GM13977 (cell line): ENCODE results near the gene FANK1.
"Not testable (repeated sequence)": the region's sequence is repeated elsewhere in the genome, so short reads cannot be mapped to it uniquely, and the experiment has no call there.

ENCODE experiments used
- DNase-seq: peaks from one replicate; pipeline ENCODE4 v3.0.0; 2012; ENCODE audit warnings: low spot score
- CTCF ChIP-seq: IDR thresholded peaks from 2 replicates; pipeline ENCODE4 v1.5.1; 2012; ENCODE audit warnings: mild to moderate bottlenecking, control low read depth; ENCODE audit not compliant: insufficient read depth; ENCODE audit errors: extremely low read depth, missing control alignments
- in situ Hi-C: fragments of 300-500 bp; cut with MboI; formaldehyde crosslinking; loops from one replicate; pipeline ENCODE4 v1.12.0; 2022; ENCODE audit warnings: low sequenced_read_pairs, low pct_unique_long_range_greater_than_20kb, mixed read lengths, inconsistent platforms; ENCODE audit not compliant: unreplicated experiment

FANK1 gene

GRCh38 chr10:125953778-125954385, 57.5 kb downstream of the FANK1 start:
- in situ Hi-C loops: no loop called here
- TF ChIP-seq CTCF: no peak
- no peak for DNase-seq

DNA sequence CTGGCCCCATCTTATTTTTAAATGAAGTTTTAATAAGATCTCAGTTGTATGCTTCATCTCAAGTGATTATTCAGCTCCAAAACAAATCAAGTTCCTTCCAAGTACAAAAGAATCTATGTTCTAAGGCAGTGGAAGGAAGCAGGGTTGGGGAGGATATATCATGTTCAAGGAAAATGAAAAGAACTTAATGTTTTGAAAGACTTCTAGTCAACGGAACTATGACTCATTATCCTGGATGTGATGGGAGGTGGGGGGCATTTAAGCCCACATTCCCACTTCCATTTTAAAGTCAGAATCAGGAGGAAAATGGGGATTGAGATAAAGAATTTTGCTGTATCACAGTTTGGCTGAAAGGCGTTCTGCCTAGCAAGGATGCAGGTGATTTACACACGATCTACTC, 59.4 kb downstream of the FANK1 start:
- DNase-seq: no peak
- TF ChIP-seq CTCF: no peak
- in situ Hi-C loops: no loop called here

DNA sequence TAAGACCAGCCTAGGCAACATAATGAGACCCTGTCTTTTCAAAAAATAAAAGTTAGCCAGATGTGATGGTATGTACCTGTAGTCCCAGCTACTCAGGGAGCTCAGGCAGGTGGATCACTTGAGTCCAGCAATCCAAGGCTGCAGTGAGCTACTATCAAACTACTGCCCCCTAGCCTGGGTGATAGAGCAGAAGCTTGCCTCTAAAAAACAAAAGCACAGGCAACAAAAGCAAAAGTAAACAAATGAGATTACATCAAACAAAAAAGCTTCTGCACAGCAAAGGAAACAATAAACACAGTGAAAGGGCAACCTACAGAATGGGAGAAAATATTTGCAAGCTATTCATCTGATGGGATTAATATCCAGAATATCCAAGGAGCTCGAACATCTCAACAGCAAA, 65.4 kb downstream of the FANK1 start:
- no peak for TF ChIP-seq CTCF
- in situ Hi-C loops: no loop called here
- no peak for DNase-seq

GRCh38 chr10:125962200-125962599, 65.8 kb downstream of the FANK1 start:
- TF ChIP-seq CTCF: no peak
- DNase-seq: no peak
- in situ Hi-C loops: no loop called here

- in situ Hi-C loops: no loop called here
- no peak for DNase-seq
- TF ChIP-seq CTCF: no peak
Measured at GRCh38 chr10:125964558-125964957, 68.2 kb downstream of the FANK1 start.

- TF ChIP-seq CTCF: no peak
- no peak for DNase-seq
- in situ Hi-C loops: no loop called here
Measured at GRCh38 chr10:125967533-125967932, 71.2 kb downstream of the FANK1 start.

DNA sequence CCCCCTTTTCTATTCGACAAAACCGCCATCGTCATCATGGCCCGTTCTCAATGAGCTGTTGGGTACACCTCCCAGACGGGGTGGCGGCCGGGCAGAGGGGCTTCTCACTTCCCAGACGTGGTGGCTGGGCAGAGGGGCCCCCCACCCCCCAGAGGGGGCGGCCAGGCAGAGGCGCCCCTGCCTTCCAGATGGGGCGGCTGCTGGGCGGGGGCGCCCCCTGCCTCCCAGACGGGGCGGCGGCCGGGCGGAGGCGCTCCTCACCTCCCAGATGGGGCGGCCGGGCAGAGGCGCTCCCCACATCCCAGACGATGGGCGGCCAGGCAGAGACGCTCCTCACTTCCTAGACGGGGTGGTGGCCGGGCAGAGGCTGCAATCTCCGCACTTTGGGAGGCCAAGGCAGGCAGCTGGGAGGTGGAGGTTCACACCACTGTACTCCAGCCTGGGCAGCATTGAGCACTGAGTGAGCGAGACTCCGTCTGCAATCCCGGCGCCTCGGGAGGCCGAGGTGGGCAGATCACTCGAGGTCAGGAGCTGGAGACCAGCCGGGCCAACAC, 73.8 kb downstream of the FANK1 start:
- DNase-seq, in situ Hi-C loops: not testable (repeated sequence)
